ENCODE results near the gene GOPC.

The GOPC gene

GRCh38 chr6:117595099-117595923 lies 7.0 kb downstream of the GOPC start:
- TF ChIP-seq, protein P1, sequence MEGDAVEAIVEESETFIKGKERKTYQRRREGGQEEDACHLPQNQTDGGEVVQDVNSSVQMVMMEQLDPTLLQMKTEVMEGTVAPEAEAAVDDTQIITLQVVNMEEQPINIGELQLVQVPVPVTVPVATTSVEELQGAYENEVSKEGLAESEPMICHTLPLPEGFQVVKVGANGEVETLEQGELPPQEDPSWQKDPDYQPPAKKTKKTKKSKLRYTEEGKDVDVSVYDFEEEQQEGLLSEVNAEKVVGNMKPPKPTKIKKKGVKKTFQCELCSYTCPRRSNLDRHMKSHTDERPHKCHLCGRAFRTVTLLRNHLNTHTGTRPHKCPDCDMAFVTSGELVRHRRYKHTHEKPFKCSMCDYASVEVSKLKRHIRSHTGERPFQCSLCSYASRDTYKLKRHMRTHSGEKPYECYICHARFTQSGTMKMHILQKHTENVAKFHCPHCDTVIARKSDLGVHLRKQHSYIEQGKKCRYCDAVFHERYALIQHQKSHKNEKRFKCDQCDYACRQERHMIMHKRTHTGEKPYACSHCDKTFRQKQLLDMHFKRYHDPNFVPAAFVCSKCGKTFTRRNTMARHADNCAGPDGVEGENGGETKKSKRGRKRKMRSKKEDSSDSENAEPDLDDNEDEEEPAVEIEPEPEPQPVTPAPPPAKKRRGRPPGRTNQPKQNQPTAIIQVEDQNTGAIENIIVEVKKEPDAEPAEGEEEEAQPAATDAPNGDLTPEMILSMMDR (IDR thresholded peaks at IDR 0.05; ENCODE audit: low read depth, low read length): no peak

GRCh38 chr6:117592983-117593759 lies 9.1 kb downstream of the GOPC start:
- no peak overlapping the region for H3K4me3 ChIP-seq (ENCODE audit: low read depth, low read length)
- TF ChIP-seq, protein P1 (IDR thresholded peaks at IDR 0.05; ENCODE audit: low read depth, low read length): no peak

More at GRCh38 chr6:117595099-117595923, 7.0 kb downstream of the GOPC start:
- no peak overlapping the region for H3K4me3 ChIP-seq (ENCODE audit: low read depth, low read length)

- TF ChIP-seq, protein P1 (IDR thresholded peaks at IDR 0.05; ENCODE audit: low read depth, low read length): no peak
- no peak overlapping the region for H3K4me3 ChIP-seq (ENCODE audit: low read depth, low read length)
These were observed 10.9 kb downstream of the GOPC start for GRCh38 chr6:117591405-117591804.

DNA sequence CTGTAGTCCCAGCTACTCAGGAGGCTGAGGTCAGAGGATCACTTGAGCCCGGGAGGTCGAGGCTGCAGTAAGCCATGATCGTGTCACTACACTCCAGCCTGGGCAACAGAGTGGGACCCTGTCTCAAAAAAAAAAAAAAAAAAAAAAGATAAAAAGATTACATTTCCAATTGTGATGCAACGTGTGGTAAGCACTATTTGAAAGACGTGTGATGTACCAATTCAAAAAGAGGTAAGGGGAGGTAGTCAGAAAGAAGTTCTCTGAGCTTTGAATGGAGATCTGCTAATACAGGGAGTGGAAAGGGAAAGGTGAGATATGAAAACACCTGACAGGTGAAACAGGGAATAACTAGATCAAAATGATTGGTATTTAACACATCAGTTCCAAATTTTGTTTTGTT lies 11.9 kb downstream of the GOPC start:
- TF ChIP-seq, protein P1 (IDR thresholded peaks at IDR 0.05; ENCODE audit: low read depth, low read length): no peak
- H3K4me3 ChIP-seq (ENCODE audit: low read depth, low read length): no peak overlapping the region

DNA sequence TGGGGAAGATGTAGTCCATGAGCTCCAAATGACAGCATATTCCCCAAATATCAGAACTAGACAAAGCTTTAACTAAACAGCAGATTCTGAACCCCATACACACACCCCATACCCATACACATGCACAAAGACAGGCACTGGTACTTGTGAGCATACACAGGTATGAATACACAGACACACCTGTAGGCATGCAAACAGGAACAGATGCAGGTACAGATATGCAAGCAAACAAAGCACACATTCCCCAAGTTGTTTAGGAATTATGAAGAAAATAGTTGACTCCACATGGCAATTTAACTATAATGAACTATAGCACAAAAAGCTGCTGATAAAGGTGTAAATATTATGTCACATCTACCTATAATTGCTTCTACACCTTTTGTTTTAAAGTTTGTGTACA lies 16.7 kb downstream of the GOPC start:
- TF ChIP-seq, protein P1 (IDR thresholded peaks at IDR 0.05; ENCODE audit: low read depth, low read length): no peak

GRCh38 chr6:117574198-117574597 lies 28.1 kb downstream of the GOPC start:
- TF ChIP-seq, protein P1 (IDR thresholded peaks at IDR 0.05; ENCODE audit: low read depth, low read length): no peak
- no peak overlapping the region for H3K4me3 ChIP-seq (ENCODE audit: low read depth, low read length)

More for the DNA sequence above, 16.7 kb downstream of the GOPC start:
- no peak overlapping the region for H3K4me3 ChIP-seq (ENCODE audit: low read depth, low read length)

All from WI38 (cell line).